K562 treated with DMSO at 1 percent for 12 hours (cell line): ENCODE data around the gene PDXDC1. TPM values are rescaled to one million over a fixed set of nuclear protein-coding genes. Genes with fewer than 3 reads are reported as not detected.

Experiments used
- total RNA-seq: library from RNA; unstranded; fragments of 300-600 nt; gene quantifications from 2 replicates; pipeline ENCODE4 v1.2.3, GENCODE V29; 2022; ENCODE audit not compliant: insufficient read depth

Gene PDXDC1, protein sequence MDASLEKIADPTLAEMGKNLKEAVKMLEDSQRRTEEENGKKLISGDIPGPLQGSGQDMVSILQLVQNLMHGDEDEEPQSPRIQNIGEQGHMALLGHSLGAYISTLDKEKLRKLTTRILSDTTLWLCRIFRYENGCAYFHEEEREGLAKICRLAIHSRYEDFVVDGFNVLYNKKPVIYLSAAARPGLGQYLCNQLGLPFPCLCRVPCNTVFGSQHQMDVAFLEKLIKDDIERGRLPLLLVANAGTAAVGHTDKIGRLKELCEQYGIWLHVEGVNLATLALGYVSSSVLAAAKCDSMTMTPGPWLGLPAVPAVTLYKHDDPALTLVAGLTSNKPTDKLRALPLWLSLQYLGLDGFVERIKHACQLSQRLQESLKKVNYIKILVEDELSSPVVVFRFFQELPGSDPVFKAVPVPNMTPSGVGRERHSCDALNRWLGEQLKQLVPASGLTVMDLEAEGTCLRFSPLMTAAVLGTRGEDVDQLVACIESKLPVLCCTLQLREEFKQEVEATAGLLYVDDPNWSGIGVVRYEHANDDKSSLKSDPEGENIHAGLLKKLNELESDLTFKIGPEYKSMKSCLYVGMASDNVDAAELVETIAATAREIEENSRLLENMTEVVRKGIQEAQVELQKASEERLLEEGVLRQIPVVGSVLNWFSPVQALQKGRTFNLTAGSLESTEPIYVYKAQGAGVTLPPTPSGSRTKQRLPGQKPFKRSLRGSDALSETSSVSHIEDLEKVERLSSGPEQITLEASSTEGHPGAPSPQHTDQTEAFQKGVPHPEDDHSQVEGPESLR
- 32.8 and 77.0 TPM in 2 replicates for total RNA-seq

GRCh38 chr16:14974656-14975417, at the start of gene PDXDC1:
TSS of gene PDXDC1 (plus strand) at chr16:14975026. CDS start at chr16:14975200, 174 bp downstream.

DNA sequence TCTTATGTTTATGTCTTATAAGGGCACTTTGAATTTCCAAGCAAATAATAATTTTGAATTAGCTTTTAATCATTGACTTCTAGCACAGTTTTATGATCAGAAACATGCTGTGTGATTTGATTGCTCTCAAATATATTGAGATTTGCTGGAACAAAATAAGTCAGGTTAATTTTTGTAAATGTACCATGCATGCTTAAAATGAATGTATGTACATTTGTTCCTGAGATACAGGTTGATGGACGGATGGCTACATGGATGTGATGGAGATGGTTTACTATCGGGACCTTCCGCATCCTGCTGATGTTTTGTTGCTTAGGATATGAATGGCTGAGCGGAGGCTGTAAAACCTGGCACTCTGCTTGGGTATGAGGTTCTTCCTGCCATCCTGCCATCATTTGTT, 37.7 kb upstream of the PDXDC1 start, which contains the start of gene NPIPA1:
TSS of gene NPIPA1 (plus strand) at position 301 of the 400 bp plus-strand sequence. CDS start at position 301, 0 bp downstream.

GRCh38 chr16:15093955-15094827, 119.4 kb downstream of the PDXDC1 start, which contains the start of gene RRN3:
TSS of gene RRN3 (minus strand) at chr16:15094272. CDS start at chr16:15094233, 39 bp downstream.

Other genes with a start within 250 kb of the PDXDC1 start
- gene NPIPA2, start 232.5 kb upstream of the PDXDC1 start, total RNA-seq: not detected in 2 replicates
- 32.4 and 76.2 TPM in 2 replicates for gene NOMO1, start 141.3 kb upstream of the PDXDC1 start, total RNA-seq
- 20.8 and 57.9 TPM in 2 replicates for gene NPIPA1, start 37.6 kb upstream of the PDXDC1 start, total RNA-seq
- gene NTAN1, start 81.0 kb downstream of the PDXDC1 start, total RNA-seq: 16.8 and 24.5 TPM in 2 replicates
- gene RRN3, start 119.2 kb downstream of the PDXDC1 start, total RNA-seq: 8.9 and 16.8 TPM in 2 replicates